H1 (cell line): ENCODE data around the gene SHROOM2. TPM values are rescaled to one million over a fixed set of nuclear protein-coding genes. Genes with fewer than 3 reads are reported as not detected.

ENCODE experiments used
- CHD7 ChIP-seq: fragments of 300-600 bp; sonication (generic); IDR thresholded peaks from 2 replicates; pipeline ENCODE4 v1.7.1; 2012; ENCODE audit warnings: low read length, moderate library complexity, mild to moderate bottlenecking, inconsistent platforms; ENCODE audit not compliant: insufficient replicate concordance
- SIN3A ChIP-seq, 2 experiments: IDR thresholded peaks in 1 of 2; conservative IDR thresholded peaks in 1 of 2; 2 replicates each; pipeline ENCODE4 v1.6.1; 2011 to 2012; ENCODE audit warnings: low read length in 2 of 2, improper control_type of control experiment in 1 of 2, low read depth in 1 of 2, mild to moderate bottlenecking in 1 of 2
- polyA plus RNA-seq, 7 experiments: library from polyadenylated mRNA; depleted of rRNA in 3 of 7; stranded (reverse) in 5 of 7; unstranded in 2 of 7; fragments of >200 nt in 5 of 7; fragments of 200-250 nt in 2 of 7; gene quantifications; 1 replicate in 5 of 7; 2 replicates in 1 of 7; 4 replicates in 1 of 7; pipeline versions ENCODE4 v1.2.1 to v1.2.3, GENCODE V29; 2011 to 2013; ENCODE audit warnings: missing spikeins in 2 of 7, mixed read lengths in 2 of 7
- total RNA-seq: library from RNA; stranded (reverse); fragmentation: NEBNext Ultra II Directional; extraction: Animal tissue kit (Norgen Biotek cat#: 25700); gene quantifications from 2 replicates; pipeline ENCODE4 v1.2.1, GENCODE V29; 2021

Gene SHROOM2
- total and polyA plus RNA-seq, 2 of the 8 experiments (the other 6 are each of a cell fraction or from before 2014, with no cell fraction given): 3.4 to 14.2 TPM

GRCh38 chrX:9876201-9876600 is 90.0 kb downstream of the SHROOM2 start (continued):
- TF ChIP-seq CHD7 (no peak), SIN3A (conservative IDR thresholded peaks at IDR 0.05 in 1 of 2, IDR thresholded peaks at IDR 0.05 in 1 of 2; ENCODE audit: low read depth in 1 of 2, low read length in 2 of 2) (no peak)
